ENCODE measurements around the gene RPL5.

The RPL5 gene

DNA sequence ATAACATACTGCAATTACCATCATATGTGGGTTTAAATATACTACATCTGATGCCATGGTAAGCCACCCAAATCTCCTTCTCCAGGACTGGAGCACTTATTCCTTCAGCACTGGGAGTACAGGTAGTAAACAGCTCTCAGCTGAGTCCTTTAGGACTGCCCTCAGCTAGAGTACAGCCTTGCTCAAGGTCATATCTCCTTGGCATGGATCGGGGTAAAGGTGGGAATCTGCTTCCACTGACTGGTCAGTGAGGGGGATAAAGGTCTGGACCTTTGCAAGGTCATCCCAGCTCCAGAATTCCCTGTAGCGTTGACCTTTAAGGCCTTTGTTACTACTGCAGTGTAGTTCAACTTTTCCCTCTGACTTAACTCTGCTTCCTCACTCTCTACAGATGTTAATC, 38.8 kb downstream of the RPL5 start:
- no peak overlapping the region for H3K14ac ChIP-seq (ENCODE audit: low read length)
- DNase-seq (ENCODE audit: low spot score), result no peak
- no peak overlapping the region for H4K91ac ChIP-seq (ENCODE audit: low read depth, low read length, poor library complexity)
- no peaks in the 10 kb centered on the region for H3K4me1 ChIP-seq (ENCODE audit: control insufficient read depth in 2 of 2, insufficient read depth in 1 of 2, low read depth in 1 of 2, low read length in 2 of 2)
- WGBS, 2 donors (ENCODE audit: extremely low coverage in 2 of 2, insufficient read length in 2 of 2, insufficient replicate concordance in 1 of 2), result no CpG with 5 or more reads among the region's 2 CpGs
- H3K9ac ChIP-seq (ENCODE audit: low read depth, low read length, poor library complexity), result no peak overlapping the region
- H3K4me3 ChIP-seq (ENCODE audit: low read length in 2 of 2), result no peak overlapping the region
- H2BK12ac ChIP-seq (ENCODE audit: low read length), result no peak overlapping the region
- H3K27ac ChIP-seq (replicated peaks; ENCODE audit: low read length), result no peak overlapping the region
- no peak overlapping the region for H3K4ac ChIP-seq (ENCODE audit: low read length)
- H2AFZ ChIP-seq (ENCODE audit: low read length), result no peak overlapping the region
- H3K27me3 ChIP-seq (ENCODE audit: control insufficient read depth in 3 of 3, insufficient read depth in 3 of 3, low read depth in 1 of 3, low read length in 3 of 3), result peaks cover 0 to 3% (median 0%) of the 10 kb centered on the region in 3 experiments
- no peaks in the 10 kb centered on the region for H3K36me3 ChIP-seq (replicated peaks in 1 of 2; ENCODE audit: control insufficient read depth in 2 of 2, insufficient read depth in 2 of 2, low read length in 2 of 2)
- H3K4me2 ChIP-seq (ENCODE audit: insufficient read depth, low read length, poor library complexity, severe bottlenecking), result no peak overlapping the region
- H4K8ac ChIP-seq (ENCODE audit: low read depth, low read length), result no peak overlapping the region
- H3K23ac ChIP-seq (ENCODE audit: low read depth, low read length, poor library complexity), result no peak overlapping the region
- H2BK15ac ChIP-seq (ENCODE audit: low read length), result no peak overlapping the region
- no peak overlapping the region for H2AK5ac ChIP-seq (ENCODE audit: low read depth, low read length)
- no peak overlapping the region for H2BK120ac ChIP-seq (ENCODE audit: low read depth, low read length)
- no peak overlapping the region for H2BK5ac ChIP-seq (ENCODE audit: low read length)
- H3K9me3 ChIP-seq (replicated peaks in 1 of 2; ENCODE audit: control insufficient read depth in 2 of 2, insufficient read depth in 1 of 2, low read depth in 1 of 2, low read length in 2 of 2), result no peaks in the 10 kb centered on the region
- no peak overlapping the region for H3K18ac ChIP-seq (ENCODE audit: low read length)
- H3K79me1 ChIP-seq (ENCODE audit: low read depth, low read length), result no peaks in the 10 kb centered on the region

- Histone ChIP-seq H3K4me1 (ENCODE audit: control insufficient read depth in 2 of 2, insufficient read depth in 1 of 2, low read depth in 1 of 2, low read length in 2 of 2) (peaks cover 2 to 3% of the 10 kb centered on the region in 2 donors), H2BK15ac (ENCODE audit: low read length) (no peak overlapping the region), H3K27ac (replicated peaks; ENCODE audit: low read length) (no peak overlapping the region), H3K4me3 (ENCODE audit: low read length in 2 of 2) (no peak overlapping the region), H3K36me3 (replicated peaks in 1 of 2; ENCODE audit: control insufficient read depth in 2 of 2, insufficient read depth in 2 of 2, low read length in 2 of 2) (no peaks in the 10 kb centered on the region), H4K91ac (ENCODE audit: low read depth, low read length, poor library complexity) (no peak overlapping the region), H3K4me2 (ENCODE audit: insufficient read depth, low read length, poor library complexity, severe bottlenecking) (no peak overlapping the region), H2AFZ (ENCODE audit: low read length) (no peak overlapping the region), H2AK5ac (ENCODE audit: low read depth, low read length) (no peak overlapping the region), H3K14ac (ENCODE audit: low read length) (no peak overlapping the region), H3K18ac (ENCODE audit: low read length) (no peak overlapping the region), H2BK12ac (ENCODE audit: low read length) (no peak overlapping the region), H2BK5ac (ENCODE audit: low read length) (no peak overlapping the region), H3K9ac (ENCODE audit: low read depth, low read length, poor library complexity) (no peak overlapping the region), H2BK120ac (ENCODE audit: low read depth, low read length) (no peak overlapping the region), H3K23ac (ENCODE audit: low read depth, low read length, poor library complexity) (no peak overlapping the region), H4K8ac (ENCODE audit: low read depth, low read length) (no peak overlapping the region), H3K27me3 (ENCODE audit: control insufficient read depth in 3 of 3, insufficient read depth in 3 of 3, low read depth in 1 of 3, low read length in 3 of 3) (peaks cover 0 to 3% (median 0%) of the 10 kb centered on the region in 3 experiments), H3K79me1 (ENCODE audit: low read depth, low read length) (no peaks in the 10 kb centered on the region), H3K9me3 (replicated peaks in 1 of 2; ENCODE audit: control insufficient read depth in 2 of 2, insufficient read depth in 1 of 2, low read depth in 1 of 2, low read length in 2 of 2) (no peaks in the 10 kb centered on the region), H3K4ac (ENCODE audit: low read length) (no peak overlapping the region)
- no peak for DNase-seq (ENCODE audit: low spot score)
- WGBS, 2 donors (ENCODE audit: extremely low coverage in 2 of 2, insufficient read length in 2 of 2, insufficient replicate concordance in 1 of 2), result no CpG with 5 or more reads among the region's 2 CpGs
Measured at GRCh38 chr1:92872719-92873118, 40.9 kb downstream of the RPL5 start.

DNA sequence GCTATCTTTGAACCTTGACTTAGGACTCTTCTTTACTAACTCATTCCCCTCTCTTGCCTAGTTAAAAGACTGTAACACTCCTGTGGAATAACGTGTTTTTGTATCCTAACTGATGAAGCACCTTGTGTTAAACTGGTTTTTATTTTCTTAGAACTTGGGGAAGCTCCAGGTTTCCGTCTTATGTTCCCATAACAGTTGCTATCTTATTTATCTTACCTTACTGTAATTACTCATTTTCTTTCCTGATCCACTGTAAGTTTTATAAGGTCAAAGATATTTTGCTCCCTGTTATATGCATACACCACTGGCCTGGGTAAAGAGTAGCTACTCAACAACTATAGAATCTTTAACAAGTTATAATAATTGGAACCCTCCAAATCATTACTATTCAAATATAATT, 43.1 kb downstream of the RPL5 start:
- peaks cover 2 to 3% of the 10 kb centered on the region in 2 donors for H3K4me1 ChIP-seq (ENCODE audit: control insufficient read depth in 2 of 2, insufficient read depth in 1 of 2, low read depth in 1 of 2, low read length in 2 of 2)
- no peak overlapping the region for H3K9ac ChIP-seq (ENCODE audit: low read depth, low read length, poor library complexity)
- H3K27me3 ChIP-seq (ENCODE audit: control insufficient read depth in 3 of 3, insufficient read depth in 3 of 3, low read depth in 1 of 3, low read length in 3 of 3), result no peaks in the 10 kb centered on the region
- no peak overlapping the region for H3K27ac ChIP-seq (replicated peaks; ENCODE audit: low read length)
- H3K18ac ChIP-seq (ENCODE audit: low read length), result no peak overlapping the region
- no peak overlapping the region for H3K4me3 ChIP-seq (ENCODE audit: low read length in 2 of 2)
- H2BK120ac ChIP-seq (ENCODE audit: low read depth, low read length), result no peak overlapping the region
- no CpG with 5 or more reads among the region's 2 CpGs for WGBS, 2 donors (ENCODE audit: extremely low coverage in 2 of 2, insufficient read length in 2 of 2, insufficient replicate concordance in 1 of 2)
- no peaks in the 10 kb centered on the region for H3K9me3 ChIP-seq (replicated peaks in 1 of 2; ENCODE audit: control insufficient read depth in 2 of 2, insufficient read depth in 1 of 2, low read depth in 1 of 2, low read length in 2 of 2)
- H4K91ac ChIP-seq (ENCODE audit: low read depth, low read length, poor library complexity), result no peak overlapping the region
- no peaks in the 10 kb centered on the region for H3K36me3 ChIP-seq (replicated peaks in 1 of 2; ENCODE audit: control insufficient read depth in 2 of 2, insufficient read depth in 2 of 2, low read length in 2 of 2)
- H3K14ac ChIP-seq (ENCODE audit: low read length), result no peak overlapping the region
- no peak overlapping the region for H2BK15ac ChIP-seq (ENCODE audit: low read length)
- no peak overlapping the region for H3K4ac ChIP-seq (ENCODE audit: low read length)
- H2BK5ac ChIP-seq (ENCODE audit: low read length), result no peak overlapping the region
- no peak overlapping the region for H2BK12ac ChIP-seq (ENCODE audit: low read length)
- no peaks in the 10 kb centered on the region for H3K79me1 ChIP-seq (ENCODE audit: low read depth, low read length)
- no peak overlapping the region for H2AK5ac ChIP-seq (ENCODE audit: low read depth, low read length)
- H2AFZ ChIP-seq (ENCODE audit: low read length), result no peak overlapping the region
- DNase-seq (ENCODE audit: low spot score), result no peak
- no peak overlapping the region for H4K8ac ChIP-seq (ENCODE audit: low read depth, low read length)
- H3K4me2 ChIP-seq (ENCODE audit: insufficient read depth, low read length, poor library complexity, severe bottlenecking), result no peak overlapping the region
- no peak overlapping the region for H3K23ac ChIP-seq (ENCODE audit: low read depth, low read length, poor library complexity)

DNA sequence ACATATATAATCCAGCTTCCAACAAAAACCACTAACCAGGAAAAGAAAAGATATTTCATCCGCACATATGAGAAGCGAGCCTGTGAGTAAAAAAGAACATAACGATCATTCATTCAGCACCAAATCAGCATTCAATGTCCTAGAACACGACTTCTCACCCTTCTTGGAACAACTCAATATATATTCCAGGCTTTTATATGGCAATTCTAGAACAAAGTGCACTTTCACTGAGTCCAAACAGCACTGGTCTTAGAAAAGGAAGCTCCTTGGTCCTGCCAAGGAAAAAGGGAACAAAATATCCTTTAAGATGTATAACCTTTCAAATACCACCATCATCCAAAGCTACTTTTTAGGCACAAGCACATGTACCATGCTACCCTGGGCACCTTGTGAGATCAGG, 44.5 kb downstream of the RPL5 start:
- H3K14ac ChIP-seq (ENCODE audit: low read length), result no peak overlapping the region

More for the DNA sequence above, 44.5 kb downstream of the RPL5 start:
- Histone ChIP-seq H2BK120ac (ENCODE audit: low read depth, low read length) (no peak overlapping the region), H2AFZ (ENCODE audit: low read length) (no peak overlapping the region), H3K79me1 (ENCODE audit: low read depth, low read length) (no peaks in the 10 kb centered on the region), H3K23ac (ENCODE audit: low read depth, low read length, poor library complexity) (no peak overlapping the region), H3K9me3 (replicated peaks in 1 of 2; ENCODE audit: control insufficient read depth in 2 of 2, insufficient read depth in 1 of 2, low read depth in 1 of 2, low read length in 2 of 2) (no peaks in the 10 kb centered on the region), H2AK5ac (ENCODE audit: low read depth, low read length) (no peak overlapping the region), H3K27ac (replicated peaks; ENCODE audit: low read length) (no peak overlapping the region), H3K9ac (ENCODE audit: low read depth, low read length, poor library complexity) (no peak overlapping the region), H3K18ac (ENCODE audit: low read length) (no peak overlapping the region), H2BK12ac (ENCODE audit: low read length) (no peak overlapping the region), H2BK15ac (ENCODE audit: low read length) (no peak overlapping the region), H3K4ac (ENCODE audit: low read length) (no peak overlapping the region), H4K8ac (ENCODE audit: low read depth, low read length) (no peak overlapping the region), H4K91ac (ENCODE audit: low read depth, low read length, poor library complexity) (no peak overlapping the region), H3K4me2 (ENCODE audit: insufficient read depth, low read length, poor library complexity, severe bottlenecking) (no peak overlapping the region), H3K4me3 (ENCODE audit: low read length in 2 of 2) (no peak overlapping the region), H3K36me3 (replicated peaks in 1 of 2; ENCODE audit: control insufficient read depth in 2 of 2, insufficient read depth in 2 of 2, low read length in 2 of 2) (no peaks in the 10 kb centered on the region), H3K27me3 (ENCODE audit: control insufficient read depth in 3 of 3, insufficient read depth in 3 of 3, low read depth in 1 of 3, low read length in 3 of 3) (no peaks in the 10 kb centered on the region), H3K4me1 (ENCODE audit: control insufficient read depth in 2 of 2, insufficient read depth in 1 of 2, low read depth in 1 of 2, low read length in 2 of 2) (peaks cover 2 to 3% of the 10 kb centered on the region in 2 donors), H2BK5ac (ENCODE audit: low read length) (no peak overlapping the region)
- no CpG with 5 or more reads among the region's 4 CpGs for WGBS, 2 donors (ENCODE audit: extremely low coverage in 2 of 2, insufficient read length in 2 of 2, insufficient replicate concordance in 1 of 2)
- DNase-seq (ENCODE audit: low spot score), result no peak

All from neuronal stem cell (in vitro differentiated cells).